ENCODE data around the gene UBE3D. TPM values are rescaled to one million over a fixed set of nuclear protein-coding genes. Genes with fewer than 3 reads are reported as not detected.

UBE3D gene
- total and polyA plus RNA-seq, 2 experiments from 2014 or later: 17.5 to 31.4 TPM

GRCh38 chr6:82908661-82909060 lies 157.0 kb downstream of the UBE3D start (continued):
- TF ChIP-seq CTCF (conservative IDR thresholded peaks at IDR 0.05; ENCODE audit: low read depth in 2 of 2): no peak
- TF ChIP-seq ZNF114 (CRISPR knock-in tag; IDR thresholded peaks at IDR 0.05): no peak
- no peak for TF ChIP-seq REST (IDR thresholded peaks at IDR 0.05; ENCODE audit: unreplicated experiment)
- TF ChIP-seq NANOG (IDR thresholded peaks at IDR 0.05; ENCODE audit: borderline replicate concordance): no peak
- no peak for TF ChIP-seq CREB1 (CRISPR knock-in tag; IDR thresholded peaks at IDR 0.05; ENCODE audit: low read depth)
- no peak for TF ChIP-seq JUNB (IDR thresholded peaks at IDR 0.05; ENCODE audit: unreplicated experiment)
- no peak for TF ChIP-seq EZH2 (IDR thresholded peaks at IDR 0.05; ENCODE audit: low read depth, unreplicated experiment)
- TF ChIP-seq ZNF331 (CRISPR knock-in tag; IDR thresholded peaks at IDR 0.05; ENCODE audit: low read depth): no peak

DNA sequence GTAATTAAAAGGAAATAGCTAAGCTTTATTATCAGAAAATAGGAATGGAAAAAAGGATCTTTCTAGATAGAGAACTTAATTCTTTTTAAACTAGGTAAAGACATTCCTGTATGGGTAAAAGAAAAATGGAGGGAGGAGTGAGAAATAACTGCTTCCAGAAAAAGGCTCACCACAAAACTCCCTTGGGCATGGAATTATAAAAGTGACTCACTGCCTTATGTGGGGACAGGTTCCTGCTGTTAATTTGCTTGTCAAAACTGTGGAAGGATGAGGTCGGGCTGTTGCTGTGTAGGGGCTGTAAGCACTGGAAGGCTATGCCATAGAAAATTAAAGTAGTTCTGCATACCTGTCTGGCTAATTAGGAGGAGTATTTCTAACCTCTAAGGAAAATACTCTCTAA lies 158.7 kb downstream of the UBE3D start:
- H3K27ac Mint-ChIP-seq: no peak overlapping the region
- Histone ChIP-seq H3K4me2 (no peak overlapping the region), H4K20me1 (replicated peaks; ENCODE audit: insufficient read depth) (no peaks in the 10 kb centered on the region; the same call in 1 of the 2 replicates), H2AFZ (no peak overlapping the region), H3K36me3 (ENCODE audit: insufficient read depth) (no peaks in the 10 kb centered on the region), H3K9me2 (ENCODE audit: insufficient read depth) (no peaks in the 10 kb centered on the region), H3K79me2 (replicated peaks; ENCODE audit: insufficient read depth) (no peaks in the 10 kb centered on the region), H3K4me1 (ENCODE audit: insufficient read depth) (no peaks in the 10 kb centered on the region), H3K27me3 (ENCODE audit: insufficient read depth) (no peaks in the 10 kb centered on the region), H3K27ac (ENCODE audit: low read depth) (no peak overlapping the region), H3F3A (replicated peaks; ENCODE audit: low read depth) (no peaks in the 10 kb centered on the region), H3K4me3 (no peak overlapping the region)
- no peaks in the 10 kb centered on the region for H3K27me3 Mint-ChIP-seq (ENCODE audit: insufficient read depth, low read depth, poor library complexity)
- DNase-seq (ENCODE audit: low spot score): no peak
- peaks cover 3% of the 10 kb centered on the region; the same call in 1 of the 3 replicates for H3K4me1 Mint-ChIP-seq
- H3K36me3 Mint-ChIP-seq (ENCODE audit: low read depth): no peaks in the 10 kb centered on the region
- no peak for ATAC-seq
- no peak overlapping the region for H3K4me3 Mint-ChIP-seq
- no peaks in the 10 kb centered on the region for H3K9me3 Mint-ChIP-seq
- TF ChIP-seq STAT1 (IDR thresholded peaks at IDR 0.05; ENCODE audit: unreplicated experiment): no peak
- TF ChIP-seq EZH2phosphoT487 (IDR thresholded peaks at IDR 0.05; ENCODE audit: unreplicated experiment): no peak
- TF ChIP-seq NANOG (IDR thresholded peaks at IDR 0.05; ENCODE audit: borderline replicate concordance): no peak
- TF ChIP-seq ZNF462 (CRISPR knock-in tag; IDR thresholded peaks at IDR 0.05): no peak
- no peak for TF ChIP-seq CTCF (conservative IDR thresholded peaks at IDR 0.05; ENCODE audit: low read depth in 2 of 2)
